ENCODE data around the gene PLCXD1.
"Not testable (repeated sequence)": the region's sequence is repeated elsewhere in the genome, so short reads cannot be mapped to it uniquely, and the experiment has no call there.

Gene PLCXD1

DNA sequence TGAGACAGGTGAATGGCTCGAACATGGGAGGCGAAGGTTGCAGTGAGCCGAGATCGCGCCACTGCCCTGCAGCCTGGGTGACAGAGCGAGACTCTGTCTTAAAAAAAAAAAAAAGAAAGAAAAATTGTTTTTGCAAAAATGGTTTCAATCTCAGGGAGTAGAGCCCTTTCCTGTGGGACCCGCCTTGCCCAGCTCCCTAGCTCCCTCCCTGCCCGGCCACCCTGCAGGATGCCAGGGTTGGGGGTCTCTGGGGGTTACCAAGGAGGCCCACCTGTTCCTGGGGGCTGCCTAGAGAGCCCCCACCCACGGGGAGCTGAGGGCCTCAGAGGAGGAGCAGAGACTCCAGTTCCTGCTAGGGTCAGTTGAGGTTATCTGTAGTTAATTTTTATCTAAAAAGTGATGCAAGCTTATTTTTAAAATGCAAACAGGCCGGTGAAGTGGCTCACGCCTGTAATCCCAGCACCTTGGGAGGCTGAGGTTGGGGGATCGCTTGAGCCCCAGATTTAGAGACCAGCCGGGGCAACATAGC, 18.7 kb upstream of the PLCXD1 start:
- no peak for DNase-seq (ENCODE audit: low read depth in 2 of 2)

DNA sequence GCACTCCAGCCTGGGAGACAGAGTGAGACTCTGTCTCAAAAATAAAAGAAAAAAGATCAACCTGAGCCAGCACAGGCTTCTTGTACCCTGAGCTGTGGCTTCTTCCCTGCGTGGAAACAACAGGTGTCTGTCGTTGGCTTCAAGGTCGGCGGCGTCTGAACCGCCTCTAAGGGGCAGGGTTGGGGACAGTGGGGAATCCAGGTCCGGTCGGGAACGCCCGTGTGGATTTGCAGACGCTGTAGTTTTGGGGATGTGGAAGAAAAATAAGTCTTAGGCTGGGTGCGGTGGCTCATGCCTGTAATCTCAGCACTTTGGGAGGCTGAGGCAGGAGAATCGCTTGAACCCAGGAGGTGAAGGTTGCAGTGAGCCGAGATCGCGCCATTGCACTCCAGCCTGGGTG, 17.2 kb upstream of the PLCXD1 start:
- not testable (repeated sequence) for DNase-seq (ENCODE audit: low read depth in 2 of 2)

DNA sequence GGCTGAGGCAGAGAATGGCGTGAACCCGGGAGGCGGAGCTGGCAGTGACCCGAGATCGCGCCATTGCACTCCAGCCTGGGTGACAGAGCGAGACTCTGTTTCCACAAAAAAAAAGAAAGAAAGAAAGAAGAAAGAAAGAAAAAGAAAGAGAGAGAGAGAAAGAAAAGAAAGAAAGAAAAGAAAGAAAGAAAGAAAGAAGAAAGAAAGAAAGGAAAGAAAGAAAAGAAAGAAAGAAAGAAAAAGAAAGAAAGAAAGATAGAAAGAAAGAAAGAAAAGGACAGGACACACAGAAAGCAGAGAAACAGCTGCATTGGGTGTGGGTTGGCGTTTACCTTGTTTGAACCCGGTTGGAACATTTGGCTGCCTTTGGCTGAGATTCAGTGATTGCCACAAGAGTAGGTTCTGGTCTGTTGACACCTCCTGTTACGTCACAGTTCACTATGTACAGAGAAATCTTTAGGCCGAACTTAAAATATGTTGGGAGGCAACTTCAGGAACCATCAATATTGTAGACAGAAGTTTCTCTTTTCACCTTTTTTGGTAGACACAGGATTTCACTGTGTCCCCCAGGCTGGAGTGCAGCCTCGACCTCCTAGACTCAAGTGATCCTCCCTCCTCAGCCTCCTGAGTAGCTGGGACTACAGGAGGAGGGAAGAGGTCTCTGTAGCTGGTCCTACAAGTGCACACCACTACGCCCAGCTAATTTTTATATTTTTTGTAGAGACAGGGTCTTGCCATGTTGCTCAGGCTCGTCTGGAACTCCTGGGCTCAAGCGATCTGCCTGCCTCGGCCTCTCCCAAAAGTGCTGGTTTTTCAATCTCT, 16.3 kb upstream of the PLCXD1 start:
- peak in 1 of 2 experiments; percentile 15 for DNase-seq (ENCODE audit: low read depth in 2 of 2)

DNA sequence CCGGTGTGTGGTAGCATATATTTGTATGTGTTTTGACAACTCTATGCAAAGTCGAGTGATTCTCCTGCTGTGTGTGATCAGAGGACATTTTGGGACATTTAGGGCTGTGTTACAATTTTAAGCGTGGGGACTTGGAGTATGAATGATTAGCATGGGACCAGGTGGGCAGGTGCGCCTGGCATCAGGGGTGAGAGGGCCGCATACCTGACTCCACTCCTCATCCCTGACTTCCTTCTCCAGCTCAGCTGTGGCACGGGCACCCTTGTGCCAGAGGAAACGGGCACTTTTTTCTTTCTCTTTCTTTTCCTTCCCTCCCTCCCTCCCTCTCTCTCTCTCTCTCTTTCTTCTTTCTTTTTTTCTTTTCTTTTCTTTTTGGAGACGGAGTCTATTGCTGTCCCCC, 15.7 kb upstream of the PLCXD1 start:
- DNase-seq (ENCODE audit: low read depth in 2 of 2): no peak

DNA sequence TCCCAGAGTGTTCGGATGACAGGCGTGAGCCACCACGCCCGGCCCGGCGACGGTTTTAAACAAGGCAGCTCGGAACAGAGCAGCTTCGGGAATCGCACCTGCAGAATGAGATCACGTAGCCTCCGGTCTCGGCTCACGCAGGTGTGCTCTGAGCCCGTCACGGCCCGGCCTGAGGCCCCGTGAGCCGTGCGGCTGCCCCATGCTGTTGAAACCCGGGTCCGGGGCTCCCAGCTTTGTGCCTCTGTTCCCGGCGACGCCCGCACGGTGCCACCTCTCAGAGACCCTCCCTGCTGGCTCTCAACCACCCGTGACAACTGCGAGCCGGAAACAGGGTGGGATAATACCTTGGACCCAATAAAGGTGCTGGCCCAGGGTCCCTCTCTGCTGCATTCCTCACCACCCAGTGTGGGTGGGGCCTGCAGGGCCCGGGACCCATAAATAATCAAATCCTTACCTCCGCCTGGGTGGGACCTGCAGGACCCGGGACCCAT, 13.4 kb upstream of the PLCXD1 start:
- DNase-seq (ENCODE audit: low read depth in 2 of 2): no peak

DNA sequence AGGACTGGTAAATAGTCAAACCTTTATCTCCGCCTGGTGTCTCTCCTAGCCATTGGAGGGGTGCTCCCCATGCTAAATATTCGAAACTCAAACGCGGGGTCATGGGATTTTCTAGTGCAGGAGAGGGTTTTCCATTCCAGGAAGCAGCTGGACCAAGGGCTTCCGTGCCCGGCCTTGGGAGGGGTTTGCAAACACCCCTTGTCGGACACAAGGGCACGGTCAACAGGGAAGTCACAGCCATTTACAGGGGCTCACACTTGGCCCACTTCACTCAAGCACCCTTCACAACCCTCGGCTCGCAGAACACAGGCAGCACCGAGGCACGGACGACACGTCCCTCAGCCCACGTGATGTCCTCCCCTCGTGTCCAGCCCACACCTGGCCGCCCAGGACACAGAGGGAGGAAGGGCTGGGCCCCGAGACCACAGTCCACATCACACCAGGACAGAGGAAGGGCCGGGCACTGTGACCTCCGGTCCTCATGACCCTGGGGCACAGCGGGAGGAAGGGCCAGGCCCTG, 10.3 kb upstream of the PLCXD1 start:
- no peak for DNase-seq (ENCODE audit: low read depth in 2 of 2)

- DNase-seq (ENCODE audit: low read depth in 2 of 2): peak; percentile 50 to 51
Observed at GRCh38 chrX:274904-275475, 6.2 kb upstream of the PLCXD1 start.

- DNase-seq (ENCODE audit: low read depth in 2 of 2): no peak
Observed at GRCh38 chrX:275476-275966, 5.7 kb upstream of the PLCXD1 start.

DNA sequence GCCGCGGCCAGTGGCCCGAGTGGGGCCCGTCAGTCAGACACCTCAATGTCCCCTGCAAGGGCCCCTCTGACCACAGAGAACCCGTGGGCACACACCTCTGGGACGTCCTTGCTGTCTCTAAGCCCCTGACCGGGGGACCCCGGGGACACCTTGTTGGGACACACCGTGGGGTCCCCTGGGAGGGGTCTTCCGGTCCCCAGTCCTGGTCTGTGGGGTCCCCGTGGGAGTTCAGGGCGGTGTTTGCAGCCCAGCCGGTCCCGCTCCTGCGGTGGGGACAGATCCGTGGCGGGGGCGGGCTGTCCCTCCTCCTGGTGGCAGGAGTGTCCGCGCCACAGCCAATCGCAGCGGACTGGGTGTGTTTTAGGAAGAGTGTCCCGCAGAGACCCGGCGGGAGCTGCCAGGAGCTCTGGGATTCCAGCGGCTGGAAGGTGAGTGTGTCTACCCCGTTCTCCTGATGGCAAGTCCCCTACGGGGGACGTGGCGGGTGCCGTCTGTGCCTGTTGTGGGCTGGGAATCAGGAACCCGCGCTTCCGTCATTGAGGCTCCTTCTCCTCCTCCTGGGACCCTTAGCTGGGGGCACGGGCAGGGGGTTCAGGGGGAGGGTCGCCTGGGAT, 5.1 kb upstream of the PLCXD1 start:
- DNase-seq (ENCODE audit: low read depth in 2 of 2): peak in 1 of 2 experiments; percentile 14

- no peak for DNase-seq (ENCODE audit: low read depth in 2 of 2)
Observed at GRCh38 chrX:276581-277201, 4.5 kb upstream of the PLCXD1 start.

DNA sequence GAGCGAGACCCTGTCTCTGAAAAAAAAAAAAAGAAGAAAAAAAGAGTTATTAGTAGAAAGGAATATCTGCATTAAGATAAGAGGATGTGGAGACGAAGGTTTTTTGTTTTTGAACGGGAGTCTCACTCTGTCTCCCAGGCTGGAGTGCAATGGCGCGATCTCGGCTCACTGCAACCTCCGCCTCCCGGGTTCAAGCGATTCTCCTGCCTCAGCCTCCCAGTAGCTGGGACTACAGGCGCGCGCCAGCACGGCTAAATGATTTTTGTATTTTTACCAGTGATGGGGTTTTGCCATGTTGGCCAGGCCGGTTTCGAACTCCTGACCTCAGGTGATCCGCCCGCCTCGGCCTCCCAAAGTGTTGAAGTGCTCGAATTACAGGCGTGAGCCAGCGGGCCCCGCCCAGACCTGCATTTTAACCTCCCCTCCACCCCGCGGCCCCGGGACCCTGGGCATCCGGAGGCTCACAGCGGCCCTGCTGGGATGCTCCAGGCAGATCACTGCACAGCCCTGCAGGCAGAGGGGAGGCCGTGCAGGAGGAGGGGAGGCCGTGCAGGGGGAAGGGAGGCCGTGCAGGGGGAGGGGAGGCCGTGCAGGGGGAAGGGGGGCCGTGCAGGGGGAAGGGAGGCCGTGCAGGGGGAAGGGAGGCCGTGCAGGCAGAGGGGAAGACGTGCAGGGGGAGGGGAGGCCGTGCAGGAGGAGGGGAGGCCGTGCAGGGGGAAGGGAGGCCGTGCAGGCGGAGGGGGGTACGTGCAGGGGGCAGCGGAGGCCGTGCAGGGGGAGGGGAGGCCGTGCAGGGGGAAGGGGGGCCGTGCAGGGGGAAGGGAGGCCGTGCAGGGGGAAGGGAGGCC, 1.2 kb upstream of the PLCXD1 start:
- peak in 1 of 2 experiments; percentile 20 for DNase-seq (ENCODE audit: low read depth in 2 of 2)

DNA sequence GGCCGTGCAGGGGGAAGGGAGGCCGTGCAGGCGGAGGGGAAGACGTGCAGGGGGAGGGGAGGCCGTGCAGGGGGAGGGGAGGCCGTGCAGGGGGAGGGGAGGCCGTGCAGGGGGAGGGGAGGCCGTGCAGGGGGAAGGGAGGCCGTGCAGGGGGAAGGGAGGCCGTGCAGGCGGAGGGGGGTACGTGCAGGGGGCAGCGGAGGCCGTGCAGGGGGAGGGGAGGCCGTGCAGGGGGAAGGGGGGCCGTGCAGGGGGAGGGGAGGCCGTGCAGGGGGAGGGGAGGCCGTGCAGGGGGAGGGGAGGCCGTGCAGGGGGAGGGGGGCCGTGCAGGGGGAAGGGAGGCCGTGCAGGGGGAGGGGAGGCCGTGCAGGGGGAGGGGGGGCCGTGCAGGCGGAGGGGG, 459 bp upstream of the PLCXD1 start:
- DNase-seq (ENCODE audit: low read depth in 2 of 2): not testable (repeated sequence)

DNA sequence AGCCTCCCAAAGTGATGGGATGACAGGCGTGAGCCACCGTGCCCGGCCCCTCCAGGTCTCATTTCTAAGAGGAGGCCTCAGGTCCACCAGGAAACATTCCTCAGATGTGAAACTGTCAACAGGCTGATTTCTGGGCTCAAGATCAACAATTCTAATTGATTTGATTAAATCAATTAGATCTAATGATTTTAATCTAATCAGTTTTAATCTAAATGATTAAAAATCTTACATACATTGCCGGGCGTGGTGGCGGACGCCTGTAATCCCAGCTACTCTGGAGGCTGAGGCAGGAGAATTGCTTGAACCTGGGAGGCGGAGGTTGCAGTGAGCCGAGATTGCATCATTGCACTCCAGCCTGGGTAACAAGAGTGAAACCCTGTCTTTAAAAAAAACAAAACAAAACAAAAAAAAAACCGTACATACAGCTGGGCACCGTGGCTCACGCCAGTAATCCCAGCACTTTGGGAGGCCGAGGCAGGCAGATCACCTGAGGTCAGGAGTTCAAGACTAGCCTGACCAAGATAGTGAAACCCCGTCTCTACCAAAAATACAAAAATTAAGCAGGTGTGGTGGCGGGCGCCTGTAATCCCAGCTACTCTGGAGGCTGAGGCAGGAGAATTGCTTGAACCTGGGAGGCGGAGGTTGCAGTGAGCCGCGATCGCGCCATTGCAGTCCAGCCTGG, 960 bp downstream of the PLCXD1 start:
- not testable (repeated sequence) for DNase-seq (ENCODE audit: low read depth in 2 of 2)

- peak; percentile 59 to 65 for DNase-seq (ENCODE audit: low read depth in 2 of 2)
Observed at GRCh38 chrX:283115-283845, 2.1 kb downstream of the PLCXD1 start.

GRCh38 chrX:285076-285677, 4.0 kb downstream of the PLCXD1 start:
- no peak for DNase-seq (ENCODE audit: low read depth in 2 of 2)

DNA sequence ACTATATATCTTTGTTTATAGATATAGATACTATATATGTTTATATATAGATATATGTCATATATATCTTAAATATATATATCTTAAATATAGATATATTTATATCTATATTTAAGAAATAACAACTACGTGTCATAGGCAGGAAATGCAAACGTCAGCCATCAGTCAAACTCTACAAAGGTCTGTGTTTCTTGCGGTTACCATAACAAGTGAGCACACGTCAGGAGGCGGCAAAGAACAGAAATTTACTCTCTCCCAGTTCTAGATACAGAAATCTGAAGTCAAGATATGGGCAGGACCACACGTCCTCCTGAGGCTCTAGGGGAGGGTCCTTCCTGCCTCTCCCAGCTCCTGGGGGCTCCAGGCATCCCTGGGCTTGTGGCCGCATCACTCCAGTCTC, 6.5 kb downstream of the PLCXD1 start:
- DNase-seq (ENCODE audit: low read depth in 2 of 2): no peak

DNA sequence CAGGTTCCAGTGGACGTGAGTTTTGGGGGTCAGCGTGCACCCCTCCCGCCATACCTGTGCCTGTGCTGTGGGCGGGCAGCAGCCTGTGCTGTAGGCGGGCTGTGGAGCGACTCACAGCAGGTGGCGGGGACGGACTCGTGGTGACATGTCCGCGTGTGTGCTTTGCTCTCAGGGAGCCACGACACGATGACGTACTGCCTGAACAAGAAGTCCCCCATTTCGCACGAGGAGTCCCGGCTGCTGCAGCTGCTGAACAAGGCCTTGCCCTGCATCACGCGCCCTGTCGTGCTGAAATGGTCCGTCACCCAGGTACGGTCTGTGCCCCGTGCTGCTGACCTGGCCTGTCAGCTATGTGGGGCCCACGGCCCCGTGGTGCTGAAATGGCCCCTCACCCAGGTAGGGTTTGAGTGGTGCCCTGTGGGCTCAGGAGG, 7.4 kb downstream of the PLCXD1 start:
- DNase-seq (ENCODE audit: low read depth in 2 of 2): no peak

DNA sequence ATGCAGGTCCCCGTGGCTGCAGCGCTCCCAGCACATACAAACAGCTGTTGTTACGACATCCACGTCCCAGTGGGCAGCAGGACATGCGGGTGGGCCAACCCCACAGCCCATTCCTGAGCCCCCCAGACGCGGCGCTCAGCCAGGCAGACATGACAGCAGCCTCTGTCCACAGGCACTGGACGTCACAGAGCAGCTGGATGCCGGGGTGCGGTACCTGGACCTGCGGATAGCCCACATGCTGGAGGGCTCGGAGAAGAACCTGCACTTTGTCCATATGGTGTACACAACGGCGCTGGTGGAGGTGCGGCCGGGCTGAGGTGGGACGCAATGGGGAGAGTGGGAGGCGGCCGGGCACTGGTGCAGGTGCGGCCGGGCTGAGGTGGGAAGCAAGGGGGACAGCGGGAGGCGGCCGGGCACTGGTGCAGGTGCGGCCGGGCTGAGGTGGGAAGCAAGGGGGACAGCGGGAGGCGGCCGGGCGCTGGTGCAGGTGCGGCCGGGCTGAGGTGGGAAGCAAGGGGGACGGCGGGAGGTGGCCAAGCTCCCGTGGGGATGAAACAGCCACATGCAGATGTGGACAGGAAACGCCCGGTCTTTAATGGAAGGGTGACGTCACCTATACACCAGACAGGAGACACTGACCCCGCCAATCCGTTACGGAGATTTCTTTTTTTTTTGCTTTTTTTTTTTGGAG, 9.4 kb downstream of the PLCXD1 start:
- no peak for DNase-seq (ENCODE audit: low read depth in 2 of 2)
